Type B pancreatic cell (in vitro differentiated cells): ENCODE measurements around the gene LINGO1. TPM values are rescaled to one million over a fixed set of nuclear protein-coding genes. Genes with fewer than 3 reads are reported as not detected.
A peak's percentile ranks its signal among the peaks of the same experiment; 100 is the strongest.

ENCODE experiments used
- DNase-seq: peaks from one replicate; pipeline ENCODE4 v3.0.0; 2021; ENCODE audit warnings: mixed read lengths; ENCODE audit not compliant: unreplicated experiment; ENCODE audit errors: extremely low spot score
- H3K27ac Mint-ChIP-seq: 2 replicates; pipeline ENCODE4 v1.8.0; 2021; ENCODE audit warnings: mild to moderate bottlenecking, mixed read lengths
- H3K27me3 Mint-ChIP-seq: 2 replicates; pipeline ENCODE4 v1.8.0; 2021; ENCODE audit warnings: mixed read lengths
- H3K36me3 Mint-ChIP-seq: 2 replicates; pipeline ENCODE4 v1.8.0; 2021; ENCODE audit warnings: mixed read lengths
- H3K4me1 Mint-ChIP-seq: one replicate; pipeline ENCODE4 v1.8.0; 2021; ENCODE audit warnings: mixed read lengths; ENCODE audit not compliant: unreplicated experiment
- H3K4me3 Mint-ChIP-seq: 2 replicates; pipeline ENCODE4 v1.8.0; 2021; ENCODE audit warnings: mild to moderate bottlenecking, mixed read lengths
- H3K9me3 Mint-ChIP-seq: 2 replicates; pipeline ENCODE4 v1.8.0; 2021; ENCODE audit warnings: mixed read lengths
- total RNA-seq: library from RNA; stranded (reverse); gene quantifications from 2 replicates; pipeline ENCODE4 v1.2.1, GENCODE V29; 2021; ENCODE audit warnings: low replicate concordance
- TF ChIP-seq, protein P1 (sequence below): fragments of 200-600 bp; sonication (generic); conservative IDR thresholded peaks from 2 replicates; pipeline ENCODE4 v1.5.0; 2021; ENCODE audit warnings: antibody characterized with exemption, mild to moderate bottlenecking

LINGO1 gene
- total RNA-seq, 1 donor from 2014 or later: 19.6 TPM

DNA sequence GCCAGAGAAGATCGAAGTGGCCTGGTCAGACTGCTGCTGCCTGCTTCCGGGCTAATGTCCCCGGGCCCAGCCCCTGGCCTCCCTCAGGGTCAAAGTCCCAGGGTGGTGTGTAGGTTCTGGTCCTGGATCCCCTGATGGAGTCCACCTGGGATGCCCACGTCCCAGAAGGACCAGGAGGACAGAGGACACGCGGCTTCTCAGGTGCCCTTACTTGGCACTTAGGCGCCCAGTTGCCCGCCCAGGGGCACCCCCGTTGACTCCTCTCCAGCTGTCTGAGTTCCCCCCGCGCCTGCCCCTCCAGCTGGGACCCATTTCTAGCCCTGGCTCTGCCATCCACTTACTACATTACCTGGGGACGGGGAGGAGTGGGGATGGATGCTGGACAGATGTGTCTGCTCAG lies 44.6 kb downstream of the LINGO1 start:
- H3K36me3 Mint-ChIP-seq: no peaks in the 10 kb centered on the region
- H3K9me3 Mint-ChIP-seq: no peaks in the 10 kb centered on the region
- TF ChIP-seq, protein P1, sequence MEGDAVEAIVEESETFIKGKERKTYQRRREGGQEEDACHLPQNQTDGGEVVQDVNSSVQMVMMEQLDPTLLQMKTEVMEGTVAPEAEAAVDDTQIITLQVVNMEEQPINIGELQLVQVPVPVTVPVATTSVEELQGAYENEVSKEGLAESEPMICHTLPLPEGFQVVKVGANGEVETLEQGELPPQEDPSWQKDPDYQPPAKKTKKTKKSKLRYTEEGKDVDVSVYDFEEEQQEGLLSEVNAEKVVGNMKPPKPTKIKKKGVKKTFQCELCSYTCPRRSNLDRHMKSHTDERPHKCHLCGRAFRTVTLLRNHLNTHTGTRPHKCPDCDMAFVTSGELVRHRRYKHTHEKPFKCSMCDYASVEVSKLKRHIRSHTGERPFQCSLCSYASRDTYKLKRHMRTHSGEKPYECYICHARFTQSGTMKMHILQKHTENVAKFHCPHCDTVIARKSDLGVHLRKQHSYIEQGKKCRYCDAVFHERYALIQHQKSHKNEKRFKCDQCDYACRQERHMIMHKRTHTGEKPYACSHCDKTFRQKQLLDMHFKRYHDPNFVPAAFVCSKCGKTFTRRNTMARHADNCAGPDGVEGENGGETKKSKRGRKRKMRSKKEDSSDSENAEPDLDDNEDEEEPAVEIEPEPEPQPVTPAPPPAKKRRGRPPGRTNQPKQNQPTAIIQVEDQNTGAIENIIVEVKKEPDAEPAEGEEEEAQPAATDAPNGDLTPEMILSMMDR: no peak
- H3K4me3 Mint-ChIP-seq: no peak overlapping the region
- no peak overlapping the region for H3K27ac Mint-ChIP-seq
- H3K4me1 Mint-ChIP-seq: peaks cover 11% of the 10 kb centered on the region
- DNase-seq: no peak
- H3K27me3 Mint-ChIP-seq: peaks cover 3% of the 10 kb centered on the region

DNA sequence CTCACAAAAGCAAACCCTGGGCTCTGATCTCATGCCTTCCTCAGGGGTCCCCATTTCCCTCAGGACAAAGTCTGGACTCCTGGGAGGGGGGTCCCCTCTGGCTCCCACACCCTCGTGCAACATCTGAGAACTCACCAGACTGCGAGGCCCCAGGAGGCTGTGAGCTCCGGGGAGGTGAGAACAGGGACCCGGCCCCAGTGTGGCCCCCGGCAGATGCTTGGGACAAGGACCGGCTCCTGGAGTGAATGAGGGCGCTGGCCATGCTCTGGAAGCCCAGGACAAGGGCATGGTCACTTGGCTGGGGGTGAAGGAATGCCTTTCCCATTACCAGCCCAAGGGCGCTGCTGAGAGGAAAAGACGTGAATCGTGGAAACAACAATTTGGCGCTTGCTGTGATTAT lies 48.0 kb downstream of the LINGO1 start:
- Mint-ChIP-seq H3K27ac (no peak overlapping the region), H3K36me3 (no peaks in the 10 kb centered on the region), H3K27me3 (peaks cover 3% of the 10 kb centered on the region), H3K4me1 (peaks cover 16% of the 10 kb centered on the region), H3K4me3 (no peak overlapping the region), H3K9me3 (no peaks in the 10 kb centered on the region)
- DNase-seq: no peak
- TF ChIP-seq, protein P1: no peak

DNA sequence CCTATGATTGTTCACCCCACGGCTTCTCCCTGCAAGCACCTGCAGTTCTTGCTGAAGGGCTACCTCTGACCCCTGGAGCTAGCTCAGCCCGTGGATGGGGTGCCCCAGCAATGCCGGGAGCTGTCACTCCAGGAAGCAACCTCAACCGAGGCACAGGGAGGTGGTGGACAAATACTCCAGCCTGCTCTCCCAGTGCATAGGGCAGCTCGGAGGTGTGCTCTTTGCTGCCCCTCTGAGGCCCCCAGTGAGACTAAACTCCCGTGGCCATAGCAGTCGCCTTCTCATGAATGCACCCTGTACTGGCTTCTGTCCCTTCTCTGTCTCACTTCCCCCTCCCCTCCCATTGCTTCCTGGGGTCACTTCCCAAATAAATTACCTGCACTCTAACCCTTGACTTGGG lies 48.5 kb downstream of the LINGO1 start:
- TF ChIP-seq, protein P1: peak; percentile 54
- Mint-ChIP-seq H3K27me3 (no peaks in the 10 kb centered on the region), H3K9me3 (no peaks in the 10 kb centered on the region), H3K4me3 (no peak overlapping the region), H3K4me1 (peaks cover 13% of the 10 kb centered on the region), H3K27ac (no peak overlapping the region), H3K36me3 (no peaks in the 10 kb centered on the region)
- DNase-seq: no peak

DNA sequence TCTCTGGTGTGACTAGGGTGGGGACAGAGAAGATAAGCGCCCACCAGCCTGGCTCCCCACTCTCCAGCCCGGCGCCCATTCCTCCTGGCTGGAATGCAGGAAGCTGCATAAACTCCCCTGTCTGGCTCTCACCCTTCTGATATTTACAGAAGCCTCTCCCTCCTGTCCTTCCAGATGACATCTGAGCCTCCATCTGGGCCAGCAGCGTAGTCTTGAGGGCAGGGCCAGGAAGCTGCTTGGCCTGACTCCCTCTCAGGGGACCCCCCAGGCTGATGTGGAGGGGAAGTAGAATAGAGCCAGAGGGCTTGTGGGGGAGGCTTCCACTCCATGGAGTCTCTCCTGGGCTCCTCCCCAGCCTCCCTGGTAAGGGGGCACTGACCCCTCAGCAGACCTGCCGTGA lies 49.9 kb downstream of the LINGO1 start:
- Mint-ChIP-seq H3K27ac (no peak overlapping the region), H3K36me3 (no peaks in the 10 kb centered on the region), H3K27me3 (no peaks in the 10 kb centered on the region), H3K4me1 (peaks cover 15% of the 10 kb centered on the region), H3K4me3 (no peak overlapping the region), H3K9me3 (no peaks in the 10 kb centered on the region)
- TF ChIP-seq, protein P1: no peak
- no peak for DNase-seq

DNA sequence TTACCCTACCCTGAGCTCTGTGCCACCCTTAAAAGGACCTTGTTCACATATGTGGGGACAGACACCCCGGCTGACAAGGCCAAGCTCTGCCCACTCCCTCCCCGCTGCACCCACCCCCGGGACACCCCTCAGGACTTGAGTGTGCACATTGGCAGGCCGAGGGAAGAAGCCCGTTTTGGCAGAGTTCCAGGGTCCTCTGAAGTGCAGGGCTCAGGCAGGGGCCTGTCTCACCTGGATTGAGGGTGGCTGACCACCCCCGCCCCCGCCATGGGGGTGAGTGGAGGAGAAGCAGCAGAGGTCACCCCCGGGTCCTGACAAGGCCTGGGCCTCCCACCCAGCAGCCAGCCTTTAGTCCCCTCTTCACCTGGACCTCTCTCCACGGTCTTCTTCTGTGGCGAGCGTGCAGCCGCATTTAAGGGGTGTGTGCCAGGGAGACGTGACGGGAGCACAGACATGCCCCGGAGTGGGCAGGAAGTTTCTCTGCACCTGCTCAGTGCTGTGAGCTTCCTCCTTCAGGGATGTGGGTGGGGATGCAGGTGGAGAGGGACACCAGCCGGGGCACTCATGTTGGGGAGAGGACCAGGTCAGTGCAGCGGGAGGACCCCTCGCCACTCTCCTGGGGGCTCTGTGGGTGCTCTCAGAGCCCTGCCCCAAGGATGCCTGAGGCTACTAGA lies 50.7 kb downstream of the LINGO1 start:
- H3K4me3 Mint-ChIP-seq: no peak overlapping the region
- H3K36me3 Mint-ChIP-seq: no peaks in the 10 kb centered on the region
- H3K27me3 Mint-ChIP-seq: peaks cover 2% of the 10 kb centered on the region
- no peak overlapping the region for H3K27ac Mint-ChIP-seq
- H3K4me1 Mint-ChIP-seq: peaks cover 22% of the 10 kb centered on the region
- TF ChIP-seq, protein P1: no peak
- no peaks in the 10 kb centered on the region for H3K9me3 Mint-ChIP-seq
- no peak for DNase-seq
